GM21528 (cell line): Measurements from ENCODE around the gene USH1C.

Experiments used
- ATAC-seq: cut with Tn5 transposase; IDR thresholded peaks from one replicate; pipeline ENCODE4 v1.9.1; 2021; ENCODE audit warnings: mild to moderate bottlenecking, moderate library complexity; ENCODE audit not compliant: unreplicated experiment, low FRiP score

USH1C gene

GRCh38 chr11:17479284-17480214 lies 64.7 kb downstream of the USH1C start:
- ATAC-seq, result no peak

DNA sequence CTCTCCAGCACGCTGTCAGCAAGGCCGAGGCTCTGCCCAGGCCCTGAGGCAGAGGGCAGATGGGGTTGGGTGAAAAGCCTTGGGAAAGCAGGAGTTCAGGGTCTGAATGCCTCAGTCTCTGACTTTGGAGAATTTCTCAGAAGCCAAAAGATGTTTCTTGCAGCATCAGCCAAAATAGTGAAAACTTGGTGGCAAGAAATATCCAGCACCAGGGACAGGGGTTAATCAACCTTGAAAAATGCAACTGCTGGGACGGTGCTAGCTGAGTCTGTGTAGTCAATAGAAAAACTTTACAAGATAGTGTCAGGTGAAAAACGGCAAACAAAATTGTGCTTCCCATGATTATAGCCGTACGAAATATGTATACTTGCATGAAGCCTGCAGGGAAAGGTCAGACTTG lies 66.1 kb downstream of the USH1C start:
- no peak for ATAC-seq

DNA sequence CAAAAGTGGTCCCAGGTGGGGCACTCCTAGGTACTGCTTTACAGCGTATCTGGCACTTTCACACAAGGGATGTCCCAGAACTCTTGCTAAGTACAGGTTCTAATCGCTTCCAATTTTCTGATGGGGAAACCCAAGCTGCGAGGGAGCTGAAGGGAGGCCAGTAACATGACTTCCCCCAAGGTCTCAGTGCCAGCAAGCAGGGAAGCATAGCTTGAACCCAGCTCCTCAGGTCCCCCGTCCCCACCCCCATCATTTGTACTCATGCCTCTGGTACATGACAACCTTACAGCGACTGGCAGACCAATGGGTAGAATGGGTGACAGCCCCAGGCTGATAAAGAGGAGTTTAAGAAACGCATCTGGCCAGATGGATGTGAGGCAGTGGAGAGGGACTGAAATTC lies 66.9 kb downstream of the USH1C start:
- ATAC-seq, result no peak

GRCh38 chr11:17477084-17477333 lies 67.2 kb downstream of the USH1C start:
- ATAC-seq, result no peak

DNA sequence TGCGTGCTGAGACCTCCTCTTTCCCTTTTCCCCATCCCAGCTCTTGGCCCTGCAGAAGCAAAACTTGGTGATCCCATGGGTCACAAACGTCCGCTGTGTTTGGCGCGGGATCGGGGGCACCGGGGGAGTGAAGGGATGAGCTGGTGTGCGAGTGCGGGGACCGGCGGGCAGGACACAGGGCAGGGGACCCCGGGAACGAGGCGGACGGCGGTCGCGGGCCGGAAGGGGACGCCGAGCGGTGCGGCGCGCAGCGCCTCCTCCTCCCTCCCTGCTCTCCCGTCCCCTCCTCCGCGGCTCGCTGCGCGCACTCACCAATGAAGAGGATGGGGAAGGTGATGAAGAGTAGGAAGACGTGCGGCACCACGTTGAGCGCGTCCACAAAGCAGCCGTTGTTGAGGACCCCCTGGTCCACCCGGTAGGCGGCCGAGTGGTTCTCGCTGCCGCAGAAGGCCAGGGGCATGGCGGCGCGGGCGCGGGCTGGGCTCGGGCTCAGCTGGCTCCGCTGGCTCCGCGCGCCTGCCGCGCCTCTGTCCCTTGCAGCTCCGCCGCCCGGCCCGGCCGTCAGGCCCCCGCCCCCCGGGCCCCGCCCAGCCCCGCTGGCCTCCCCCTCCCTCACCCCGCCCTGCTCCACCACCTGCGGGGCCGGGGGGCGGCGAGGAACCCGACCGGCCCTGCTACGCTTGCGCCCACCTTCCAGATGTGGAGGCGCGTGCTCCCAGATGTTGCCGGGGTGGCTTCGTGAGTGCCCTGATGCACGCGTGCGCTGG lies 67.7 kb downstream of the USH1C start, which contains the start of gene ABCC8:
Gene ABCC8 (minus strand): TSS at position 529 of the 767 bp plus-strand sequence. CDS start 69 bp downstream, at position 460.
- ATAC-seq, result no peak

DNA sequence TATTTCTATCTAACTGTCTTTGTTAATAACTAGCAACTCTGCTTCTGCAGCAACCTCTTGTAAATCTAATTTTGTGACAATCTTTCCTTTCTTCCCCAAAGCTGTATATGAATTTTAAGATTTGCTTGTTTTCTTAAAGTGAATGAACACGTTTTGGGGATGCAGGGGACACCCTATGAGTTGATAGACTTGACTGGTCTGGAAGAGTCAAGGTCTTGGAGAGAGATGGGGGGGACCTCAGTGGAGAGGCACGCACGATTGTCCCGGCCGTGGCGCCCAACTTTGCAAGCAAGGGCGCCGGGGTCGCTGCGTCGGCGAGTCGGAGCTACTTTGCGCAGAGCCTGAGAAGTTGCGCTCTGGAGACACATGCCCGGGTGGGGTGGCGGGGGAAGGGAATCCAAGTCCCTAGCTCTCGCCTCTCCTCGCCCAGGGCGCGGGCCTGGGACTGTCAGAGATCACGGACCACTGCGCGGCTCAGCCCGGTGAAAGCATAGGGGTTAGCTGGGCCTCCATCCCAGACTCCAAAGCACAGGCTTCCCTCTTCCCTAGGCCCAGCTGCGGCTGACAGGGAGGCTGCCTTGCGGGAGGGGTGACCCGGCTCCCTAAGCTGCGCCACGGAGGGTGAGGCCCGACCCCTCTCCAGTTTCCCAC lies 68.4 kb downstream of the USH1C start:
- no peak for ATAC-seq

GRCh38 chr11:17473071-17473744 lies 71.0 kb downstream of the USH1C start:
- no peak for ATAC-seq

- no peak for ATAC-seq
Observed at GRCh38 chr11:17472467-17472866, 71.7 kb downstream of the USH1C start.

DNA sequence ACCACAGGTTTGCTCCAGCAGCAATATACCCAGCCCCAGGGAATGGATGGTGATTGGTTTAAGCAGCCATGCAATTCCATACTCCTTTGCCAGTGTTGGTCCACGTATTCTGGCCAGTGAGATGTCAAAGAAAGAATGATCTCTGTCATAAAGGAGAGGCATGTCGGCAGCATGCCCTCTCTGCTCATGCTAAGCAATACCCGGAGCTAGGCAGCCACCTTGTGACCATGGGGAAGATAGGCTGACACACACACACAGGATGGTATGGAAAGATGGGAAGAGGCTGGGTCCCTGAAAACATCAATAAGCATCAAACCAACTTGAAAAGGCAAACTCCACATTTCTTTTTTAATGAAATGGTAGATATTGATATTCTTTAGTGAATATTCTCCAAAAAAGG lies 72.7 kb downstream of the USH1C start:
- ATAC-seq, result no peak

GRCh38 chr11:17469998-17470397 lies 74.2 kb downstream of the USH1C start:
- ATAC-seq, result no peak

DNA sequence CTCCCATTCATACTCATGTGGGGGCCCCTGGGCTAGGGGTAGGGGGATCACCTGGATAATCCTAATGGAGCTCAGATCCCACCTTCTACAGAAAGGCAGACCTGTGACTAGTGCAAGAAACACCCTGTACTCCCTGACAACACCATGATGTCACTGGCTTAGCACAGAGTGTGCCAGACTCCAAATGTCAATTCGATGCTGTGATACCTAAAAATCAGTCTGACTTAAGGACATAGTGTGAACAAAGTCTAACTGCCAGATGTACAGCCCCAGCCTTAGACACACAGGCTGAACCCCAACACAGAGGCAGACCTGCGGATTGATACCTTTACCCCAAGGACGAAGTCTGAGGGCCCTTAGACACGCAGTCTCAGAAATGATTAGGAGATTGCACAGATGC lies 76.1 kb downstream of the USH1C start:
- no peak for ATAC-seq

- no peak for ATAC-seq
Observed at GRCh38 chr11:17463546-17464174, 80.6 kb downstream of the USH1C start.

- no peak for ATAC-seq
Observed at GRCh38 chr11:17462940-17463339, 81.3 kb downstream of the USH1C start.

DNA sequence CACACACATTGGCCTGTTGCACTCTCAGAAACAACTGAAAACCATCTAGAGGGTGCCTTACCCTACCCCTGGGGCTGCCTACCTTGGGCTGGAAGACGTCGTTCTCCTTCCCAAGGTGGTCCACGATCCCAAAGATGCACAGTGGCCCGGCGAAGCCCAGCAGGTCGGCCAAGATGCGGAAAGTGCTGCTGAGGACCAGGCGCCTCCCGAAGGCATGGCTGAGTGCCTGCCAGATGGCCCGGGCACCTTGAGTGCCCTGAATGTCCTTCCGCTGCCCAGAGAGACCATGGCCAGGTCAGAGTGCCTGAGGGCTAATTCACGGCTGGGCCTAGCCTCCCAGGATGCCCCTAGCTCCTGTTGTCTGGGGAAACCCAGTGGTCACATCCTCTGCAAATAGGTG lies 83.8 kb downstream of the USH1C start:
- no peak for ATAC-seq

DNA sequence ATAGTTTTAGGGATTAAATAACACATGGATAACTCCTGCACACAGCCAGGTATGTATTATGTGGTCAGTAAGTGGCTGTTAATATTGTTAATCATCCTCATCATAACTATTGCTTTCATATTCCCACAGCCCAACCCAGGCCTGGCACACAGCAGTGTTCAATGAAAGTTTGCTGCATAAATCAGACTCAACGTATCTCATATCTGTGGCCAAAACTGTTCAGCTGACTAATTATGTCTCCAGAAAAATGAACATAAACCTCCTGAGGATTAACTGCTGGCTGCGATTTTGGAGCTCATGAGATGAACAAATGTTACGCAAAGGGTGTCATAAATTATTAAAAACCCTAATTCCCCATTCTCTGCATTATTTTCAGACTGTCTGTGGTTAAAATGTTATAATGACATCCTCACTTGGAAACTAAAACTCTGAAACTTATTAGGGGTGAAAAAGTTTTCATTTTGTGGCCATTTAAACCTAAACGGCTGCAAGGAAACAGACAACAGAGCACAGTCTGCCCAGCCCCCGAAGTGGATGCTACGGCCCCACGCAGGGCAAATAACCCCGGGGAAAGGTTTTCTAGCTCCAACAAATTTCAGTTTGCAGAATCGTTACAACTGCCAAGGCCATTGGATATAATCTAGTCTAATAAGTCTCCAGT lies 84.8 kb downstream of the USH1C start:
- no peak for ATAC-seq

DNA sequence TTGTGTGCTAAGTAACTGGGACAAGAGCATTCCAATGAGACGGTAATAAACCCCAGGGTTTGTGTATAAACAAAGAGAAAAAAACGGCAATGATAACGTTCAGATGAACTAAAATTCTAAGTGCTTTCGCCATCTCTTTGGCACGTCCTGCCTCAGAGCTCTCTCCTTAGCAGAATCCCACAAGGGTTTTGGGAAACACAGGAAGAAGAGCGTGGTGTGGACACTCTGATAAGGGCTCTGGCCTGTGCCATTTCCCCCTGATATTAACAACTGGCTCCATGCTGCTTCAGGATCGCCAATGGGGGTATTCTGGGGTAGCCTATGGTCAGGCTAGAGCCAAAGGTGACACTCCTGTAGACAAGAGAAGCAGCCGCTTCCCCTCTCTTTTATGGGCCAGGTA lies 85.9 kb downstream of the USH1C start:
- ATAC-seq, result no peak

GRCh38 chr11:17457396-17458173 lies 86.6 kb downstream of the USH1C start:
- ATAC-seq, result no peak

DNA sequence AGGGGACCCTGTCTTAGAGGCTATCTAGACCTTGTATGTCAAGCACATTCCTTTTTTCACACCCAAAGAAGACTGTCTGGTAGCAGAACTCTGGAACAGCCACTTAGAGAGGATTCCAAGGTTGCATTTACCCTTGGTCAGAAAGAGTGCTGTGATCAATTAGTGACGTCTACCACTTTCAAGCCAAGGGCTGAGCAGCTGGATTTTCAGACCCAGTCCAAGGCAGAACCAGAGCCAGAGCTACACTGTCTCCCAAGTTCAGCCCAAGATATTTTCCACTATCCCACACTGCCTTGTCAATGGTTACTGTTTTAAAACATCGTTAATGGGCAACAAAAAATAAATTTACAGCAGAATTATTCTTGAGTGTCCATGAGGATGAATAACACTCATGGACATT lies 91.5 kb downstream of the USH1C start:
- ATAC-seq, result no peak

DNA sequence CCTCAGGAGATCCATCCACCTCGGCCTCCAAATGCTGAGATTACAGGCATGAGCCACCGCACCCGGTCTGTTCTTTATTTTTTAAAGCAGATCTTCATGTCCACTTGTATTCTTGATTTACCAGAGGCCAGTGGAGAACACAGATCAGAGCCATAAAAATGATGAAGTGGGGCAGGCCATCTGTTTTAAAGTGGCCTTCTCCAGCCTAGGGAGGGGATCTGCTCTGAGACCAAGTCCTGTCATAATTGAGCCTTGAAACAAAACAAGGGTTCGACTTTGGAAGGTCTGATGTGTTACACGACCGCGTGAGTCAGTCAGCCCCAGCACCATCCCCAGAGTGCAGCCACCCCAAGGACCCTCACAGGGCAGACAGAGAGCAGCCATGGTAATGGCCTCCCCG lies 95.1 kb downstream of the USH1C start:
- no peak for ATAC-seq
